Measurements from ENCODE around the gene DNAH6. TPM values are rescaled to one million over a fixed set of nuclear protein-coding genes. Genes with fewer than 3 reads are reported as not detected.

The DNAH6 gene
- total and polyA plus RNA-seq, 2 of the 8 experiments (the other 6 are each of a cell fraction or from before 2014, with no cell fraction given) = 0.06 to 0.43 TPM

- TF ChIP-seq KDM5A (IDR thresholded peaks at IDR 0.05; ENCODE audit: low read length) = no peak
- TF ChIP-seq USF2 (IDR thresholded peaks at IDR 0.05; ENCODE audit: low read length) = no peak
- TF ChIP-seq ZNF274 (IDR thresholded peaks at IDR 0.05; ENCODE audit: borderline replicate concordance, extremely low read depth, low read length) = no peak
- no peak for TF ChIP-seq CTBP2 (IDR thresholded peaks at IDR 0.05; ENCODE audit: borderline replicate concordance, insufficient read depth, insufficient read length, low read length)
- no peak for TF ChIP-seq FOSL1 (IDR thresholded peaks at IDR 0.05; ENCODE audit: insufficient read depth, low read depth, low read length)
- TF ChIP-seq JUND (IDR thresholded peaks at IDR 0.05; ENCODE audit: low read length) = no peak
- no peak for TF ChIP-seq HDAC6 (IDR thresholded peaks at IDR 0.05; ENCODE audit: low read depth, low read length)
These were observed 335.6 kb downstream of the DNAH6 start for GRCh38 chr2:84851876-84852275.

More at GRCh38 chr2:84851876-84852275, 335.6 kb downstream of the DNAH6 start:
- H4K5ac ChIP-seq (ENCODE audit: insufficient read length, low read depth, low read length) = no peak overlapping the region
- H2BK120ac ChIP-seq (replicated peaks; ENCODE audit: low read depth, low read length) = no peak overlapping the region
- no peak overlapping the region for H3K56ac ChIP-seq (replicated peaks; ENCODE audit: insufficient read length, low read depth, low read length)
- H3K9me3 ChIP-seq (ENCODE audit: insufficient read depth in 2 of 2, low read depth in 1 of 2, low read length in 1 of 2) = no peaks in the 10 kb centered on the region
- no peak overlapping the region for H3K9ac ChIP-seq (replicated peaks in 1 of 4; ENCODE audit: extremely low read depth in 1 of 4, low read depth in 3 of 4, low read length in 3 of 4)
- H2BK20ac ChIP-seq (ENCODE audit: low read length) = no peak overlapping the region
- no peak overlapping the region for H2AK5ac ChIP-seq (ENCODE audit: low read depth, low read length)
- ChIA-PET CTCF (ENCODE audit: partially characterized antibody) (interaction anchor here (1.0 to 3.8 kb wide), 4 partner anchors 11 to 111 kb away, joined by 3 to 23 read pairs (median 11); no protein-coding TSS in a partner anchor), POLR2A (ENCODE audit: partially characterized antibody) (no interaction called here)
- H3K14ac ChIP-seq (ENCODE audit: insufficient read length) = no peak overlapping the region
- H4K91ac ChIP-seq (replicated peaks; ENCODE audit: insufficient read length, low read length) = no peak overlapping the region
- no peaks in the 10 kb centered on the region for H3K36me3 ChIP-seq (ENCODE audit: control insufficient read depth in 2 of 4, insufficient read depth in 4 of 4, low read length in 3 of 4)
- H3K23ac ChIP-seq (ENCODE audit: insufficient read length) = no peak overlapping the region
- peaks cover 0 to 5% of the 10 kb centered on the region in 2 experiments for H4K20me1 ChIP-seq (replicated peaks in 1 of 2; ENCODE audit: control insufficient read depth in 1 of 2, insufficient read depth in 2 of 2, low read length in 2 of 2)
- peaks cover 7 to 16% (median 12%) of the 10 kb centered on the region in 4 experiments for H3K4me1 ChIP-seq (replicated peaks in 1 of 4; ENCODE audit: control insufficient read depth in 3 of 4, insufficient read depth in 4 of 4, low read length in 3 of 4)
- no peak for DNase-seq (ENCODE audit: low read depth in 1 of 2, low spot score in 2 of 2)
- no peaks in the 10 kb centered on the region for H3K79me2 ChIP-seq (ENCODE audit: control insufficient read depth in 1 of 2, insufficient read depth in 2 of 2, low read length in 2 of 2)
- H2BK15ac ChIP-seq (ENCODE audit: low read length) = no peak overlapping the region
- H3K27me3 ChIP-seq (replicated peaks in 1 of 4; ENCODE audit: control insufficient read depth in 3 of 4, extremely low read depth in 1 of 4, insufficient read depth in 3 of 4, low read length in 3 of 4) = peaks cover 9 to 27% (median 23%) of the 10 kb centered on the region in 4 experiments
- no peak overlapping the region for H3K18ac ChIP-seq (ENCODE audit: extremely low read depth, low read length)
- H4K8ac ChIP-seq (ENCODE audit: extremely low read depth, insufficient read depth, low read length) = no peak overlapping the region
- H3K4ac ChIP-seq (replicated peaks; ENCODE audit: insufficient read length, low read depth, low read length) = no peak overlapping the region
- H3K4me2 ChIP-seq (ENCODE audit: insufficient read depth in 1 of 2, low read depth in 2 of 2, low read length in 2 of 2) = no peak overlapping the region
- 77% methylated on average over 3 of the region's 3 CpGs; no CpG with 5 or more reads in 1 of the 2 experiments for WGBS, 2 experiments (ENCODE audit: extremely low coverage in 1 of 2, insufficient coverage in 1 of 2, insufficient read length in 1 of 2, insufficient replicate concordance in 2 of 2, low coverage in 1 of 2, low lambda C conversion rate in 2 of 2, missing lambda C conversion rate in 1 of 2)
- H2BK12ac ChIP-seq (ENCODE audit: low read depth, low read length) = no peak overlapping the region
- no peak for FAIRE-seq
- H2AFZ ChIP-seq (ENCODE audit: low read length) = no peak overlapping the region
- H3K27ac ChIP-seq (ENCODE audit: low read depth, low read length) = no peak overlapping the region
- no peaks in the 10 kb centered on the region; the same call in 1 of the 2 replicates for H3K23me2 ChIP-seq (ENCODE audit: low read depth, low read length)
- no peak overlapping the region for H2BK5ac ChIP-seq (ENCODE audit: low read depth, low read length)
- peaks cover 2% of the 10 kb centered on the region; the same call in 1 of the 2 replicates for H3K79me1 ChIP-seq (ENCODE audit: low read depth, low read length)
- H3K4me3 ChIP-seq (ENCODE audit: extremely low read depth in 1 of 4, insufficient read depth in 2 of 4, low read depth in 3 of 4, low read length in 4 of 4) = no peak overlapping the region
